GM12878 (cell line): Measurements from ENCODE around the gene RASA1. TPM values are rescaled to one million over a fixed set of nuclear protein-coding genes. Genes with fewer than 3 reads are reported as not detected.

ENCODE experiments used
- ATF2 ChIP-seq: IDR thresholded peaks from 2 replicates; pipeline ENCODE4 v1.6.1; 2012; ENCODE audit warnings: low read length, inconsistent platforms
- ATF3 ChIP-seq: IDR thresholded peaks from 2 replicates; pipeline ENCODE4 v1.6.1; 2011; ENCODE audit warnings: low read depth, mild to moderate bottlenecking, low read length, moderate library complexity, borderline replicate concordance; ENCODE audit errors: extremely low read depth
- CBFB ChIP-seq: IDR thresholded peaks from 2 replicates; pipeline ENCODE4 v1.6.1; 2016; ENCODE audit warnings: antibody characterized with exemption, low read depth
- CHD2 ChIP-seq: IDR thresholded peaks from 2 replicates; pipeline ENCODE4 v1.6.1; 2011; ENCODE audit warnings: low read depth, low read length, improper control_type of control experiment, borderline replicate concordance
- EED ChIP-seq: sonication (generic); IDR thresholded peaks from 2 replicates; pipeline ENCODE4 v1.6.1; 2016; ENCODE audit warnings: antibody characterized with exemption, low read depth
- FOXM1 ChIP-seq: IDR thresholded peaks from 2 replicates; pipeline ENCODE4 v1.6.1; 2012; ENCODE audit warnings: low read depth, mild to moderate bottlenecking, inconsistent platforms, low read length, moderate library complexity
- GATAD2B ChIP-seq: fragments of 450-650 bp; conservative IDR thresholded peaks from 2 replicates; pipeline ENCODE4 v1.6.1; 2017; ENCODE audit warnings: low read depth, mild to moderate bottlenecking, moderate library complexity
- IRF5 ChIP-seq: fragments of 450-650 bp; IDR thresholded peaks from 2 replicates; pipeline ENCODE4 v1.6.1; 2017; ENCODE audit warnings: borderline replicate concordance
- NFYA ChIP-seq: IDR thresholded peaks from 2 replicates; pipeline ENCODE4 v1.6.1; 2011; ENCODE audit warnings: low read depth, mild to moderate bottlenecking, low read length, improper control_type of control experiment, borderline replicate concordance
- PRDM15 ChIP-seq: fragments of 450-650 bp; formaldehyde crosslinking; IDR thresholded peaks from 2 replicates; pipeline ENCODE4 v1.4.0; 2020; ENCODE audit warnings: mild to moderate bottlenecking, moderate library complexity
- RCOR1 ChIP-seq: conservative IDR thresholded peaks from 2 replicates; pipeline ENCODE4 v1.6.1; 2012; ENCODE audit warnings: low read depth, low read length, improper control_type of control experiment
- RELA ChIP-seq: fragments of 450-650 bp; IDR thresholded peaks from 2 replicates; pipeline ENCODE4 v1.8.0; 2014; ENCODE audit warnings: borderline replicate concordance; ENCODE audit not compliant: partially characterized antibody
- SMAD1 ChIP-seq: fragments of 450-650 bp; IDR thresholded peaks from 2 replicates; pipeline ENCODE4 v1.6.1; 2018; ENCODE audit warnings: mild to moderate bottlenecking, low read depth; ENCODE audit not compliant: partially characterized antibody
- SMAD5 ChIP-seq: IDR thresholded peaks from 2 replicates; pipeline ENCODE4 v1.6.1; 2016; ENCODE audit warnings: antibody characterized with exemption, low read depth
- SMARCA5 ChIP-seq: fragments of 450-650 bp; IDR thresholded peaks from 2 replicates; pipeline ENCODE4 v1.6.1; 2017; ENCODE audit warnings: mild to moderate bottlenecking
- SMC3 ChIP-seq: IDR thresholded peaks from 2 replicates; pipeline ENCODE4 v1.6.1; 2011; ENCODE audit warnings: low read length, improper control_type of control experiment, borderline replicate concordance
- SUPT20H ChIP-seq: IDR thresholded peaks from 2 replicates; pipeline ENCODE4 v1.6.1; 2011; ENCODE audit warnings: low read depth, mild to moderate bottlenecking, low read length, moderate library complexity, borderline replicate concordance; ENCODE audit not compliant: control insufficient read depth
- YY1 ChIP-seq: IDR thresholded peaks from 2 replicates; pipeline ENCODE4 v1.6.1; 2011; ENCODE audit warnings: low read depth, mild to moderate bottlenecking, low read length
- ZBED1 ChIP-seq: IDR thresholded peaks from 2 replicates; pipeline ENCODE4 v1.6.1; 2016; ENCODE audit warnings: borderline replicate concordance
- ZNF274 ChIP-seq: IDR thresholded peaks from one replicate; pipeline ENCODE4 v1.8.0; 2011; ENCODE audit not compliant: insufficient read length, insufficient read depth
- ZNF384 ChIP-seq: IDR thresholded peaks from 2 replicates; pipeline ENCODE4 v1.6.1; 2012; ENCODE audit warnings: low read depth, mild to moderate bottlenecking, low read length, improper control_type of control experiment, borderline replicate concordance
- polyA plus RNA-seq, 11 experiments: library from polyadenylated mRNA; depleted of rRNA in 4 of 11; unstranded in 6 of 11; stranded (reverse) in 5 of 11; fragments of >200 nt; fragmentation: Nextera tagmentation in 4 of 11; fragmentation: Illumina TruSeq in 1 of 11; extraction: Ambion mirVana in 4 of 11; extraction: Trizol in 1 of 11; gene quantifications; 1 replicate in 1 of 11; 2 replicates in 10 of 11; pipeline versions ENCODE4 v1.2.1 to v1.2.3, GENCODE V29; 2011 to 2016; ENCODE audit warnings: inconsistent platforms in 2 of 11, missing spikeins in 2 of 11, low read depth in 1 of 11
- total RNA-seq, 4 experiments: library from RNA; depleted of rRNA in 3 of 4; stranded (reverse); fragments of >200 nt in 3 of 4; fragmentation: Illumina TruSeq in 1 of 4; extraction: Trizol in 1 of 4; gene quantifications; 2 replicates each; pipeline versions ENCODE4 v1.2.1 to v1.2.3, GENCODE V29; 2013 to 2021

The RASA1 gene
- total and polyA plus RNA-seq, 10 of the 15 experiments (the other 5 are each of a cell fraction or from before 2014, with no cell fraction given): 7.8 to 72.3 (median 21.8) TPM

GRCh38 chr5:87231037-87231808 is 36.5 kb upstream of the RASA1 start (continued):
- TF ChIP-seq IRF5 (no peak), SMAD1 (peak; percentile 39), ZNF384 (no peak), RCOR1 (no peak), SUPT20H (no peak), SMARCA5 (no peak; the same call in 1 of the 2 replicates), CHD2 (no peak), ZNF274 (no peak), ZBED1 (peak; percentile 67; the same call in 1 of the 2 replicates), EED (peak; percentile 75), SMAD5 (no peak), CBFB (no peak), PRDM15 (CRISPR knock-in tag) (no peak), ATF2 (peak; percentile 90), RELA (no peak), SMC3 (no peak), NFYA (no peak), FOXM1 (0 out of 2 replicates have a peak, but pooled peaks have one; percentile 45), ATF3 (no peak), YY1 (no peak), GATAD2B (no peak; the same call in 1 of the 2 replicates)
